ENCODE data around the gene E2F8.

E2F8 gene

GRCh38 chr11:19242179-19242932 lies 1.6 kb upstream of the E2F8 start:
- TF ChIP-seq ZNF274 (IDR thresholded peaks at IDR 0.05; ENCODE audit: low read depth, low read length) = no peak
- TF ChIP-seq YY1 (IDR thresholded peaks at IDR 0.05; ENCODE audit: insufficient read depth, insufficient read length) = no peak
- TF ChIP-seq SUZ12 (IDR thresholded peaks at IDR 0.05; ENCODE audit: extremely low read depth, insufficient read depth, insufficient read length) = no peak
- peaks cover 3% of the 10 kb centered on the region for H3K36me3 ChIP-seq (ENCODE audit: insufficient read depth, insufficient read length, low read length)
- H3K4me3 ChIP-seq (ENCODE audit: insufficient read length, low read depth) = peak overlapping the region; percentile 58
- H3K9ac ChIP-seq (ENCODE audit: insufficient read length, low read depth) = peak overlapping the region; percentile 83
- H3K9me3 ChIP-seq (ENCODE audit: insufficient read depth, low read length) = no peaks in the 10 kb centered on the region
- peaks cover 38% of the 10 kb centered on the region for H3K27me3 ChIP-seq (ENCODE audit: insufficient read depth, insufficient read length)
- DNase-seq (ENCODE audit: low read depth, low spot score) = no peak
- peaks cover 5% of the 10 kb centered on the region for H3K4me1 ChIP-seq (ENCODE audit: insufficient read depth, insufficient read length)

DNA sequence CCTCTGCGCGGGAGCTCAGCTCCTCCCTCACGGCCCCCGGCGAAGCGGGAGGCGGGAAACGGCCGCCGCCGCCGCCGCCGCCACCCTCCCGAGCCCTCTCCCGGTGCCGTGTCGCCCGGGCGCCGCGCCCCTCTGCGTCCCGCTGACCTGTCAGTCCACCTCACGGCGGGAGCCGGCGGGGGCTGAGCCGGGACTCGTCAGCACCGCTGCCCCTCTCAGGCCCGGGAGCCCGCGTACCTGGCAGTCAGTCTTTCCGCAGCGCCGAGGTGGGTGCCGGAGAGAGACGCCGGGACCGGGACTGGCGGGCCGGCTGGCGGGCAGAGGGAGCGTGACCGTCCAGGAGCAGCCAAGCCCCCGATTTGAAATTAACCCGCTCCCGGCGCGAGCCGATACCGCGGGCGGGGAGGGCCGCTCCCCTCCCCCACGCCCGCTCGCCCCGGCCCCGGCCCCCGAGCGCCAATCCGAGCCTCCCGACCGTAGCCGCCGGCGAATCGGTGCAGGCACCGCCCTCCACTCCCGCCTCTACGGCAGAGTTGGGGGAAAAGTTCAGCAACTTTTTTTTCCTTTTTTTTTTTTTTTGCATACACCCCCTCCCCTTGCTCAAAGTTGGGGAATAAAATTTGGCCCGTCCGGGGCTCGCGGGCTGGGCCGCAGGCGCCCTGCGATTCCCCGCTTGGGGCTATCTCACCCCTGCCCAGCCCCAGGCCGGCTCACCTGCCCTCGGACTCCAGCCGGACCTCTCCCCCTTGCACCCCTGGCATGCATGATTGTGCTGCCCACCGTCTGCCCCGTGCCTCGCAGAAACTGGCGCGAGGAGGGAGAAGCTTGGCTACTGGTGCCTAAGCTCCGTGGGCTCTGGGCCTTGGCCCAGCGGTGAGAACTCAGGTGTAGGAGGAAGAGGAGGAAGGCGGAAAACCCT lies 774 bp upstream of the E2F8 start:
- Histone ChIP-seq H3K36me3 (ENCODE audit: insufficient read depth, insufficient read length, low read length) (peaks cover 7% of the 10 kb centered on the region), H3K9me3 (ENCODE audit: insufficient read depth, low read length) (no peaks in the 10 kb centered on the region), H3K9ac (ENCODE audit: insufficient read length, low read depth) (peak overlapping the region; percentile 83), H3K4me3 (ENCODE audit: insufficient read length, low read depth) (peak overlapping the region; percentile 58), H3K27me3 (ENCODE audit: insufficient read depth, insufficient read length) (peaks cover 38% of the 10 kb centered on the region), H3K4me1 (ENCODE audit: insufficient read depth, insufficient read length) (peaks cover 5% of the 10 kb centered on the region)
- TF ChIP-seq ZNF274 (IDR thresholded peaks at IDR 0.05; ENCODE audit: low read depth, low read length) = no peak
- no peak for TF ChIP-seq YY1 (IDR thresholded peaks at IDR 0.05; ENCODE audit: insufficient read depth, insufficient read length)
- TF ChIP-seq SUZ12 (IDR thresholded peaks at IDR 0.05; ENCODE audit: extremely low read depth, insufficient read depth, insufficient read length) = no peak
- no peak for DNase-seq (ENCODE audit: low read depth, low spot score)

- Histone ChIP-seq H3K9ac (ENCODE audit: insufficient read length, low read depth) (no peak overlapping the region), H3K9me3 (ENCODE audit: insufficient read depth, low read length) (no peaks in the 10 kb centered on the region), H3K27me3 (ENCODE audit: insufficient read depth, insufficient read length) (peaks cover 31% of the 10 kb centered on the region), H3K4me1 (ENCODE audit: insufficient read depth, insufficient read length) (peaks cover 5% of the 10 kb centered on the region), H3K4me3 (ENCODE audit: insufficient read length, low read depth) (no peak overlapping the region), H3K36me3 (ENCODE audit: insufficient read depth, insufficient read length, low read length) (peaks cover 9% of the 10 kb centered on the region)
- no peak for DNase-seq (ENCODE audit: low read depth, low spot score)
- TF ChIP-seq ZNF274 (IDR thresholded peaks at IDR 0.05; ENCODE audit: low read depth, low read length) = no peak
- TF ChIP-seq SUZ12 (IDR thresholded peaks at IDR 0.05; ENCODE audit: extremely low read depth, insufficient read depth, insufficient read length) = no peak
- no peak for TF ChIP-seq YY1 (IDR thresholded peaks at IDR 0.05; ENCODE audit: insufficient read depth, insufficient read length)
Measured at GRCh38 chr11:19239039-19239438, 1.7 kb downstream of the E2F8 start.

DNA sequence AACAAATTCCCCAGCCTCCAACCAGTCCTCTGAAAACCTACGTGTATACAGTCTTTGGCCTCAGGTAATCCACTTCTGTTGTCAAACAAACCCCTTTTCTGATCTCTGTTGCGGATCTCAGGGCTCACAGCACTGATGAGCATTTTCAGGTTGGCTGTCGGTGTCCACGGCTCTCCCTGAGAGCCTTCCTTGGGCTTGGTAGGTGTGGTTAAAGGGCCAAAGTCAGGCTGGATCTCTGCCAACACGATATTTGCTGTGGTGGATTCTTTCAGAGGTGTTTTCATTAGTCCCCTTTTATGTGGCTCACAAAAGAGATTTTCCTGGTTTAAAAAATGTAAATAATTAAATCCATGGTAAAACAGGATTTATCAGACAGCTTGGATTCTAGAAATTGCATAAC lies 2.9 kb downstream of the E2F8 start:
- no peak for TF ChIP-seq YY1 (IDR thresholded peaks at IDR 0.05; ENCODE audit: insufficient read depth, insufficient read length)
- no peak for TF ChIP-seq ZNF274 (IDR thresholded peaks at IDR 0.05; ENCODE audit: low read depth, low read length)
- TF ChIP-seq SUZ12 (IDR thresholded peaks at IDR 0.05; ENCODE audit: extremely low read depth, insufficient read depth, insufficient read length) = no peak
- no peak overlapping the region for H3K4me3 ChIP-seq (ENCODE audit: insufficient read length, low read depth)
- peaks cover 9% of the 10 kb centered on the region for H3K36me3 ChIP-seq (ENCODE audit: insufficient read depth, insufficient read length, low read length)
- peaks cover 3% of the 10 kb centered on the region for H3K4me1 ChIP-seq (ENCODE audit: insufficient read depth, insufficient read length)
- no peaks in the 10 kb centered on the region for H3K9me3 ChIP-seq (ENCODE audit: insufficient read depth, low read length)
- peaks cover 18% of the 10 kb centered on the region for H3K27me3 ChIP-seq (ENCODE audit: insufficient read depth, insufficient read length)
- H3K9ac ChIP-seq (ENCODE audit: insufficient read length, low read depth) = no peak overlapping the region
- no peak for DNase-seq (ENCODE audit: low read depth, low spot score)

DNA sequence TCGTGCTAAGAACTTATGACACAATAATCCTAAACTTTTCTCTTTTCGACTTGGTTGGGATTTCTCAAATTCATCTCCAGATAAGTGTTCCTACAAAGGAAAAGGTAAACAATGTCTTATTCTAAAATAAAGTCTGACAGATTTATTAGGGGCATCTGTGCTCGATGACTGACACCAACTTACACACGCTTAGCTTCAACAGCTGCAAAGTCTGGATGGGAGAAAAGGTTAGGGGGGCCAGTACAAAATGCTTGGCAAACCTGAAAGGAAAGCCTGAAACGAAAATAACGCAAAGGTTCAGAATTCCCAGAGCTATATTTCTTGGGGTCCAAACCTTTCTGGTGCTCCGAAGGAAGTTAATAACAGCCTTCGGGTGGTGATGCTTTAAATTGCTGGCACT lies 3.4 kb downstream of the E2F8 start:
- TF ChIP-seq ZNF274 (IDR thresholded peaks at IDR 0.05; ENCODE audit: low read depth, low read length) (no peak), YY1 (IDR thresholded peaks at IDR 0.05; ENCODE audit: insufficient read depth, insufficient read length) (no peak), SUZ12 (IDR thresholded peaks at IDR 0.05; ENCODE audit: extremely low read depth, insufficient read depth, insufficient read length) (no peak)
- no peak for DNase-seq (ENCODE audit: low read depth, low spot score)
- Histone ChIP-seq H3K4me3 (ENCODE audit: insufficient read length, low read depth) (no peak overlapping the region), H3K27me3 (ENCODE audit: insufficient read depth, insufficient read length) (peaks cover 14% of the 10 kb centered on the region), H3K4me1 (ENCODE audit: insufficient read depth, insufficient read length) (no peaks in the 10 kb centered on the region), H3K36me3 (ENCODE audit: insufficient read depth, insufficient read length, low read length) (peaks cover 9% of the 10 kb centered on the region), H3K9me3 (ENCODE audit: insufficient read depth, low read length) (no peaks in the 10 kb centered on the region), H3K9ac (ENCODE audit: insufficient read length, low read depth) (no peak overlapping the region)

- no peak for DNase-seq (ENCODE audit: low read depth, low spot score)
- H3K36me3 ChIP-seq (ENCODE audit: insufficient read depth, insufficient read length, low read length) = peaks cover 14% of the 10 kb centered on the region
- TF ChIP-seq ZNF274 (IDR thresholded peaks at IDR 0.05; ENCODE audit: low read depth, low read length) = no peak
- no peak for TF ChIP-seq YY1 (IDR thresholded peaks at IDR 0.05; ENCODE audit: insufficient read depth, insufficient read length)
- TF ChIP-seq SUZ12 (IDR thresholded peaks at IDR 0.05; ENCODE audit: extremely low read depth, insufficient read depth, insufficient read length) = no peak
Measured at GRCh38 chr11:19234231-19234817, 6.4 kb downstream of the E2F8 start.

More at GRCh38 chr11:19234231-19234817, 6.4 kb downstream of the E2F8 start:
- no peak overlapping the region for H3K9ac ChIP-seq (ENCODE audit: insufficient read length, low read depth)
- no peak overlapping the region for H3K4me3 ChIP-seq (ENCODE audit: insufficient read length, low read depth)
- H3K27me3 ChIP-seq (ENCODE audit: insufficient read depth, insufficient read length) = no peaks in the 10 kb centered on the region
- H3K9me3 ChIP-seq (ENCODE audit: insufficient read depth, low read length) = no peaks in the 10 kb centered on the region
- no peaks in the 10 kb centered on the region for H3K4me1 ChIP-seq (ENCODE audit: insufficient read depth, insufficient read length)

Data from NT2/D1 (cell line).